Panc1 (cell line): ENCODE data around the gene ZNF800. TPM values are rescaled to one million over a fixed set of nuclear protein-coding genes. Genes with fewer than 3 reads are reported as not detected.

Experiments used
- ATAC-seq: fragments of 200-7000 bp; cut with Tn5 transposase; 2 replicates; pipeline ENCODE4 v1.9.1; 2020; ENCODE audit warnings: mild to moderate bottlenecking, moderate library complexity
- BruUV-seq: library from RNA; stranded (reverse); fragments of 400-500 nt; replicated peaks from 2 replicates; lab custom pipeline; 2021; lab: Mats Ljungman, UMichigan
- CTCF ChIA-PET: fragments of 300-600 bp; sonication (Branson Sonifier 250); formaldehyde crosslinking; loops from one replicate; lab custom pipeline; 2022; ENCODE audit warnings: antibody characterized with exemption; lab: Charles Lee
- POLR2A ChIA-PET: fragments of 300-600 bp; sonication (Branson Sonifier 250); formaldehyde crosslinking; loops from one replicate; lab custom pipeline; 2022; ENCODE audit warnings: antibody characterized with exemption; lab: Charles Lee
- DNase-seq: peaks from one replicate; pipeline ENCODE4 v3.0.0-alpha.2; 2010; ENCODE audit warnings: low read depth, low spot score
- H3K27ac ChIP-seq: 2 replicates; pipeline ENCODE4 v1.5.1; 2011; ENCODE audit warnings: mild to moderate bottlenecking, low read length, inconsistent platforms
- H3K27me3 ChIP-seq: fragments of 200-500 bp; sonication (Bioruptor generic); 2 replicates; pipeline ENCODE4 v1.6.0; 2014; ENCODE audit warnings: low read length, inconsistent platforms; ENCODE audit not compliant: control insufficient read depth, insufficient read depth
- H3K36me3 ChIP-seq: fragments of 200-500 bp; sonication (Bioruptor generic); 2 replicates; pipeline ENCODE4 v1.5.1; 2014; ENCODE audit warnings: inconsistent platforms, mild to moderate bottlenecking, low read length, moderate library complexity; ENCODE audit not compliant: control insufficient read depth, insufficient read depth
- H3K4me1 ChIP-seq: 2 replicates; pipeline ENCODE4 v1.5.1; 2011; ENCODE audit warnings: inconsistent platforms, mild to moderate bottlenecking, low read length, moderate library complexity; ENCODE audit not compliant: control insufficient read depth, insufficient read depth
- H3K4me3 ChIP-seq, 2 experiments: 2 replicates each; pipeline ENCODE4 v1.5.1; 2011 to 2012; ENCODE audit warnings: low read depth in 2 of 2, low read length in 2 of 2, mild to moderate bottlenecking in 2 of 2, inconsistent platforms in 1 of 2, moderate library complexity in 1 of 2
- H3K9me3 ChIP-seq: fragments of 200-500 bp; sonication (Bioruptor generic); 2 replicates; pipeline ENCODE4 v1.5.1; 2014; ENCODE audit warnings: low read depth, mild to moderate bottlenecking, inconsistent platforms, low read length, moderate library complexity; ENCODE audit not compliant: control insufficient read depth, insufficient read depth
- POLR2AphosphoS5 ChIP-seq: IDR thresholded peaks from 2 replicates; pipeline ENCODE4 v1.6.1; 2012; ENCODE audit warnings: mild to moderate bottlenecking, low read depth, low read length, moderate library complexity
- SIN3A ChIP-seq: IDR thresholded peaks from 2 replicates; pipeline ENCODE4 v1.6.1; 2012; ENCODE audit warnings: low read depth, mild to moderate bottlenecking, low read length, moderate library complexity, borderline replicate concordance; ENCODE audit not compliant: insufficient read depth
- TCF7L2 ChIP-seq: IDR thresholded peaks from 2 replicates; pipeline ENCODE4 v1.6.1; 2011; ENCODE audit warnings: mild to moderate bottlenecking, low read depth, low read length, inconsistent platforms
- in situ Hi-C: cut with HindIII; loops from 2 replicates; pipeline ENCODE4 v1.10.0; 2016; ENCODE audit warnings: low sequenced_read_pairs, low pct_unique_long_range_greater_than_20kb
- intact Hi-C: fragments of 100-400 bp; cut with micrococcal nuclease; formaldehyde crosslinking; loops from one replicate; pipeline ENCODE4 v1.10.0; 2022; ENCODE audit not compliant: unreplicated experiment
- total RNA-seq: library from RNA; stranded (reverse); gene quantifications from one replicate; pipeline ENCODE4 v1.2.1, GENCODE V29; 2021; ENCODE audit not compliant: unreplicated experiment
- TF ChIP-seq, protein P1 (sequence below): fragments of 450-650 bp; IDR thresholded peaks from 2 replicates; pipeline ENCODE4 v1.5.1; 2017; ENCODE audit warnings: mild to moderate bottlenecking
- TF ChIP-seq, protein P2 (sequence below), 2 experiments: IDR thresholded peaks; 2 replicates each; pipeline ENCODE4 v1.6.1; 2011 to 2012; ENCODE audit warnings: low read depth in 2 of 2, control low read depth in 1 of 2, low read length in 1 of 2, mild to moderate bottlenecking in 1 of 2, moderate library complexity in 1 of 2; ENCODE audit not compliant: insufficient read depth in 1 of 2

Gene ZNF800
- total RNA-seq, 1 experiment from 2014 or later, result 26.0 TPM

DNA sequence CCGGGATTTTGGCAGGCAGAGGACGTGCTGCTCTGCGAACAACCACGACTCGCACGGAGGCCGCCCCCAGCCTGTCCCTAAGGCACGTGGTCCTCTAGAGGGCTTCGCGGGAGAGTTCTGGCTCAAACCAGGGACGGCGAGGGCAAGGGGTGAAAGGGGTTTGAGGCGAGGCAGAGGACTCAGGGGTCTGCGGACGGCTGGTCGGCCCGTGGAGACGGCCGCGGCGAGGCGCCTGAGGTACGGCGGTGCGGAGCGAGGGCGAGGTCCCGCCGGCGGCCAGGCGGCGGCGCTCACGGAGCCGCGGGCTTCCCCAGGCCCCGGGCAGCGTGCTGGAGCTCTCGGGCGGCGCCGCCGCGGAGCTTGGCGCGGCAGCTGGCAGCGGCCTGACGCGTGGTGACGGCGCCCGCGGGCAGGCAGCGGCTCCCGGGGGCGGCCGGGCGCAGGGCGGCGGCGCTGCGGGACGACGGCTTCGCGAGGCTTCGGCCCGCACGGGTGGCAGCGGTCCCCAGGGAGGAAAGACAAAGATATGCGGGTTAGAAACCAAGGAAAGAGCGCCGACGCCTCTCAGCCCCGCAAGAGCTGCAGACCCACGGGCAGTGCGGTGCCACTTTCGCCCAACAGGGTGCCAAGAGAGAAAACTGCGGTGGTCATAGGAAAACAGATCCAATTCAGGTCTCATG is 44.8 kb downstream of the ZNF800 start:
- no peaks in the 10 kb centered on the region; the same call in 1 of the 2 replicates for H3K4me1 ChIP-seq
- BruUV-seq, result no TSS peak
- H3K27me3 ChIP-seq, result no peaks in the 10 kb centered on the region; the same call in 1 of the 2 replicates
- H3K4me3 ChIP-seq, result peak overlapping the region; percentile 42 to 50
- no peaks in the 10 kb centered on the region for H3K9me3 ChIP-seq
- ChIA-PET CTCF (interaction anchor here (0.5 to 1.2 kb wide), 5 partner anchors 151 to 823 kb away, joined by 3 to 9 read pairs (median 3); no protein-coding TSS in a partner anchor), POLR2A (no interaction called here)
- DNase-seq (peak; percentile 20), ATAC-seq (peak; percentile 100)
- TF ChIP-seq, protein P1, sequence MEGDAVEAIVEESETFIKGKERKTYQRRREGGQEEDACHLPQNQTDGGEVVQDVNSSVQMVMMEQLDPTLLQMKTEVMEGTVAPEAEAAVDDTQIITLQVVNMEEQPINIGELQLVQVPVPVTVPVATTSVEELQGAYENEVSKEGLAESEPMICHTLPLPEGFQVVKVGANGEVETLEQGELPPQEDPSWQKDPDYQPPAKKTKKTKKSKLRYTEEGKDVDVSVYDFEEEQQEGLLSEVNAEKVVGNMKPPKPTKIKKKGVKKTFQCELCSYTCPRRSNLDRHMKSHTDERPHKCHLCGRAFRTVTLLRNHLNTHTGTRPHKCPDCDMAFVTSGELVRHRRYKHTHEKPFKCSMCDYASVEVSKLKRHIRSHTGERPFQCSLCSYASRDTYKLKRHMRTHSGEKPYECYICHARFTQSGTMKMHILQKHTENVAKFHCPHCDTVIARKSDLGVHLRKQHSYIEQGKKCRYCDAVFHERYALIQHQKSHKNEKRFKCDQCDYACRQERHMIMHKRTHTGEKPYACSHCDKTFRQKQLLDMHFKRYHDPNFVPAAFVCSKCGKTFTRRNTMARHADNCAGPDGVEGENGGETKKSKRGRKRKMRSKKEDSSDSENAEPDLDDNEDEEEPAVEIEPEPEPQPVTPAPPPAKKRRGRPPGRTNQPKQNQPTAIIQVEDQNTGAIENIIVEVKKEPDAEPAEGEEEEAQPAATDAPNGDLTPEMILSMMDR, result peak; percentile 95
- TF ChIP-seq SIN3A (no peak), TCF7L2 (no peak), POLR2AphosphoS5 (no peak)
- TF ChIP-seq, protein P2, sequence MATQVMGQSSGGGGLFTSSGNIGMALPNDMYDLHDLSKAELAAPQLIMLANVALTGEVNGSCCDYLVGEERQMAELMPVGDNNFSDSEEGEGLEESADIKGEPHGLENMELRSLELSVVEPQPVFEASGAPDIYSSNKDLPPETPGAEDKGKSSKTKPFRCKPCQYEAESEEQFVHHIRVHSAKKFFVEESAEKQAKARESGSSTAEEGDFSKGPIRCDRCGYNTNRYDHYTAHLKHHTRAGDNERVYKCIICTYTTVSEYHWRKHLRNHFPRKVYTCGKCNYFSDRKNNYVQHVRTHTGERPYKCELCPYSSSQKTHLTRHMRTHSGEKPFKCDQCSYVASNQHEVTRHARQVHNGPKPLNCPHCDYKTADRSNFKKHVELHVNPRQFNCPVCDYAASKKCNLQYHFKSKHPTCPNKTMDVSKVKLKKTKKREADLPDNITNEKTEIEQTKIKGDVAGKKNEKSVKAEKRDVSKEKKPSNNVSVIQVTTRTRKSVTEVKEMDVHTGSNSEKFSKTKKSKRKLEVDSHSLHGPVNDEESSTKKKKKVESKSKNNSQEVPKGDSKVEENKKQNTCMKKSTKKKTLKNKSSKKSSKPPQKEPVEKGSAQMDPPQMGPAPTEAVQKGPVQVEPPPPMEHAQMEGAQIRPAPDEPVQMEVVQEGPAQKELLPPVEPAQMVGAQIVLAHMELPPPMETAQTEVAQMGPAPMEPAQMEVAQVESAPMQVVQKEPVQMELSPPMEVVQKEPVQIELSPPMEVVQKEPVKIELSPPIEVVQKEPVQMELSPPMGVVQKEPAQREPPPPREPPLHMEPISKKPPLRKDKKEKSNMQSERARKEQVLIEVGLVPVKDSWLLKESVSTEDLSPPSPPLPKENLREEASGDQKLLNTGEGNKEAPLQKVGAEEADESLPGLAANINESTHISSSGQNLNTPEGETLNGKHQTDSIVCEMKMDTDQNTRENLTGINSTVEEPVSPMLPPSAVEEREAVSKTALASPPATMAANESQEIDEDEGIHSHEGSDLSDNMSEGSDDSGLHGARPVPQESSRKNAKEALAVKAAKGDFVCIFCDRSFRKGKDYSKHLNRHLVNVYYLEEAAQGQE (IDR thresholded peaks at IDR 0.05; ENCODE audit: insufficient read depth in 1 of 2, low read depth in 2 of 2, low read length in 1 of 2), result peak in 1 of 2 experiments; percentile 42; a peak in 1 of 4 replicates
- H3K36me3 ChIP-seq, result no peaks in the 10 kb centered on the region; the same call in 1 of the 2 replicates
- no peak overlapping the region for H3K27ac ChIP-seq
- intact Hi-C loops, result loop anchor here (10.0 kb wide), 1 partner anchor 167 kb away; no protein-coding TSS in a partner anchor
- in situ Hi-C loops, result no loop called here

DNA sequence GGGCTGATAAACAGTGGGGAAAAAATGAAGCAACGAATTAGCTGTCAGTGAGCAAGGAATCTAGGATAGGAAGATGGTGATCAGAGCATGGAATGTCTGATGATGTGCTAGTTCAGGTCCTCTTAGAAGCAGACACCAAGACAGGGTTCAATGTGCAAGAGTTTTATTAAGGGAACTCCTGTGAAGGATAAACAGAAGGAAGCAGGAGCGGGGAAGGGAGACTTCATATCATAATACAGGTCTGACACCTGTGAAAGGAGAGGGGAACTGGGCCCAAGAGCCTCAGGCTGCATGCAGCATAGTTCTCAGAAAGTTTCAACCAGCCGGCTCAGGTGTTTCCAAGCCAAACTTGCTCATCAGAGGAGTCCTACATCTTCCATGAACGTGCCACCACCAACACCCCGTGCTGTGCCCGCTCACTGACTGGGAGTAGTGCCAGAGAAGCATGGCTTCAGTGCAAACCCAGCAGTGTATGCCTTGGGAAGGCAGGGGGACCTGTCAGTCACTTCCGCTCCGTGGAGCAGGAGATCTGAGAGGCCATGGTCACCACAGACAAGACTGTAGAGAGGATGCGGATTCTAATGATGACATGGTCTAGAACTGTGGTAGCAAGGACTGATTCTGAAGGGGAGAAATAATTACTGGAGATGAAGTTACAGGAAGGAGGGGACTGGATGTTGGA is 45.8 kb downstream of the ZNF800 start:
- H3K4me3 ChIP-seq, result no peak overlapping the region
- intact Hi-C loops, result loop anchor here (10.0 kb wide), 1 partner anchor 168 kb away; no protein-coding TSS in a partner anchor
- H3K36me3 ChIP-seq, result no peaks in the 10 kb centered on the region
- POLR2A ChIA-PET, result no interaction called here
- CTCF ChIA-PET, result interaction anchor here (0.7 kb wide), 1 partner anchor 152 kb away, joined by 3 read pairs; no protein-coding TSS in a partner anchor
- in situ Hi-C loops, result no loop called here
- ATAC-seq (no peak), DNase-seq (no peak)
- no peak overlapping the region for H3K27ac ChIP-seq
- H3K4me1 ChIP-seq, result no peaks in the 10 kb centered on the region; the same call in 1 of the 2 replicates
- no TSS peak for BruUV-seq
- no peak for TF ChIP-seq TCF7L2
- no peak for TF ChIP-seq POLR2AphosphoS5
- peaks cover 4% of the 10 kb centered on the region; the same call in 1 of the 2 replicates for H3K9me3 ChIP-seq
- H3K27me3 ChIP-seq, result no peaks in the 10 kb centered on the region; the same call in 1 of the 2 replicates
